C4-2B (cell line): ENCODE results near the gene MAP1LC3B.

Source experiments
- H3K27ac ChIP-seq: fragments of 450-650 bp; 2 replicates; pipeline ENCODE4 v1.5.1; 2017
- CTCF ChIP-seq: fragments of 450-650 bp; conservative IDR thresholded peaks from 2 replicates; pipeline ENCODE4 v1.5.1; 2017; ENCODE audit warnings: mild to moderate bottlenecking
- ZFX ChIP-seq: fragments of 450-650 bp; IDR thresholded peaks from 2 replicates; pipeline ENCODE4 v1.6.1; 2017

The MAP1LC3B gene

GRCh38 chr16:87443964-87444363, 51.8 kb downstream of the MAP1LC3B start:
- no peak overlapping the region for H3K27ac ChIP-seq
- TF ChIP-seq CTCF: no peak
- TF ChIP-seq ZFX: no peak

- no peak overlapping the region for H3K27ac ChIP-seq
- no peak for TF ChIP-seq CTCF
These were observed 53.4 kb downstream of the MAP1LC3B start for GRCh38 chr16:87445486-87445885.

- H3K27ac ChIP-seq: no peak overlapping the region
- no peak for TF ChIP-seq CTCF
These were observed 54.3 kb downstream of the MAP1LC3B start for GRCh38 chr16:87446479-87446878.

GRCh38 chr16:87447323-87447722, 55.2 kb downstream of the MAP1LC3B start:
- no peak overlapping the region for H3K27ac ChIP-seq
- TF ChIP-seq ZFX (no peak), CTCF (no peak)

GRCh38 chr16:87448866-87449265, 56.7 kb downstream of the MAP1LC3B start:
- H3K27ac ChIP-seq: no peak overlapping the region
- TF ChIP-seq ZFX (no peak), CTCF (no peak)

- H3K27ac ChIP-seq: no peak overlapping the region
- TF ChIP-seq ZFX (no peak), CTCF (no peak)
These were observed 59.6 kb downstream of the MAP1LC3B start for GRCh38 chr16:87451563-87452210.

GRCh38 chr16:87453326-87453725, 61.2 kb downstream of the MAP1LC3B start:
- TF ChIP-seq CTCF (no peak), ZFX (no peak)
- H3K27ac ChIP-seq: no peak overlapping the region
